Memory B cell (primary cell): Measurements from ENCODE around the gene BRMS1.

ENCODE experiments used
- ATAC-seq: fragments of 150-1000 bp; cut with Tn5 transposase; 2 replicates; pipeline ENCODE4 v1.10.0; 2021; ENCODE audit warnings: low read depth, mild to moderate bottlenecking, moderate library complexity
- DNase-seq, 2 donors: peaks; one replicate each; pipeline ENCODE4 v3.0.0; 2022; ENCODE audit warnings: low spot score in 2 of 2
- H3K27ac Mint-ChIP-seq: one replicate; pipeline ENCODE4 v1.8.0; 2022; ENCODE audit warnings: mild to moderate bottlenecking, moderate library complexity, mixed read lengths
- H3K27me3 Mint-ChIP-seq: one replicate; pipeline ENCODE4 v1.8.0; 2022; ENCODE audit warnings: mixed read lengths
- H3K36me3 Mint-ChIP-seq: one replicate; pipeline ENCODE4 v1.8.0; 2022; ENCODE audit warnings: mild to moderate bottlenecking, mixed read lengths
- H3K4me1 Mint-ChIP-seq: one replicate; pipeline ENCODE4 v1.8.0; 2022; ENCODE audit warnings: mixed read lengths
- H3K4me3 Mint-ChIP-seq: one replicate; pipeline ENCODE4 v1.8.0; 2022; ENCODE audit warnings: mild to moderate bottlenecking, moderate library complexity, mixed read lengths
- H3K9me3 Mint-ChIP-seq: one replicate; pipeline ENCODE4 v1.8.0; 2022; ENCODE audit warnings: mixed read lengths

BRMS1 gene

GRCh38 chr11:66299186-66299585 lies 45.7 kb downstream of the BRMS1 start:
- Mint-ChIP-seq H3K9me3 (no peaks in the 10 kb centered on the region), H3K4me1 (no peaks in the 10 kb centered on the region), H3K27ac (no peak overlapping the region), H3K27me3 (peaks cover 6% of the 10 kb centered on the region), H3K4me3 (no peak overlapping the region), H3K36me3 (no peaks in the 10 kb centered on the region)
- no peak for DNase-seq
- ATAC-seq = no peak

GRCh38 chr11:66297610-66298009 lies 47.3 kb downstream of the BRMS1 start:
- DNase-seq (no peak), ATAC-seq (no peak)
- Mint-ChIP-seq H3K36me3 (no peaks in the 10 kb centered on the region), H3K27ac (no peak overlapping the region), H3K9me3 (no peaks in the 10 kb centered on the region), H3K4me1 (peaks cover 4% of the 10 kb centered on the region), H3K27me3 (peaks cover 14% of the 10 kb centered on the region), H3K4me3 (no peak overlapping the region)

DNA sequence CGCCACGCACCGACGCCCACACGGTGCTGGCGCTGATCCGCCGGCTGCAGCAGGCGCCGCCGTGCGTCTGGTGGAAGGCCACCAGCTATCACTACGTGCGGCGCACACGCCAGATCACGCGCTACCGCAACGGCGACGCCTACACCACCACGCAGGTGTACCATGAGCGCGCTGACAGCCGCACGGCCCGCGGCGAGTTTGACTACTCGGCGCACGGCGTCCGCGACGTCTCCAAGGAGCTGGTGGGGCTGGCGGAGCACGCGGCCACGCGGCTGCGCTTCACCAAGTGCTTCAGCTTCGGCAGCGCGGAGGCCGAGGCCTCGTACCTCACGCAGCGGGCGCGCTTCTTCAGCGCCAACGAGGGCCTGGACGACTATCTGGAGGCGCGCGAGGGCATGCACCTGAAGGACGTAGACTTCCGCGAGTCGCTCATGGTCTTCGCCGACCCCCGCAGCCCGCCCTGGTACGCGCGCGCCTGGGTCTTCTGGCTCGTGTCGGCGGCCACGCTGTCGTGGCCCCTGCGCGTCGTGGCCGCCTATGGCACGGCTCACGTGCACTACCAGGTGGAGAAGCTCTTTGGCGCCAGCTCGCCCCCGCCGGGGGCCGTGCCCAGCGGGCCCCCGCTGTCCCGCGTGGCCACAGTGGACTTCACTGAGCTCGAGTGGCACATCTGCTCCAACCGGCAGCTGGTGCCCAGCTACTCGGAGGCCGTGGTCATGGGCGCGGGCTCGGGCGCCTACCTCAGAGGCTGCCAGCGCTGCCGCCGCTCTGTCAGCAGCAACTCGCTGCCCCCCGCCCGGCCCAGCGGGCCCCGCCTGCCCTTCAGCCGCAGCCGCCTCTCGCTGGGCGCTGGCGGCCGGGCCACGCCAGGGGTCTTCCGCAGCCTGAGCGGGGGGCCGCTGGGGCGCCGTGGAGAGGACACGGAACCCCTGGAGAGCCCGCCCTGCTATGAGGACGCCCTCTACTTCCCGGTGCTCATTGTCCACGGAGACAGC lies 50.0 kb downstream of the BRMS1 start:
- DNase-seq (no peak), ATAC-seq (no peak)
- Mint-ChIP-seq H3K4me3 (no peak overlapping the region), H3K4me1 (peaks cover 12% of the 10 kb centered on the region), H3K27ac (no peak overlapping the region), H3K27me3 (peaks cover 18% of the 10 kb centered on the region), H3K9me3 (no peaks in the 10 kb centered on the region), H3K36me3 (no peaks in the 10 kb centered on the region)

DNA sequence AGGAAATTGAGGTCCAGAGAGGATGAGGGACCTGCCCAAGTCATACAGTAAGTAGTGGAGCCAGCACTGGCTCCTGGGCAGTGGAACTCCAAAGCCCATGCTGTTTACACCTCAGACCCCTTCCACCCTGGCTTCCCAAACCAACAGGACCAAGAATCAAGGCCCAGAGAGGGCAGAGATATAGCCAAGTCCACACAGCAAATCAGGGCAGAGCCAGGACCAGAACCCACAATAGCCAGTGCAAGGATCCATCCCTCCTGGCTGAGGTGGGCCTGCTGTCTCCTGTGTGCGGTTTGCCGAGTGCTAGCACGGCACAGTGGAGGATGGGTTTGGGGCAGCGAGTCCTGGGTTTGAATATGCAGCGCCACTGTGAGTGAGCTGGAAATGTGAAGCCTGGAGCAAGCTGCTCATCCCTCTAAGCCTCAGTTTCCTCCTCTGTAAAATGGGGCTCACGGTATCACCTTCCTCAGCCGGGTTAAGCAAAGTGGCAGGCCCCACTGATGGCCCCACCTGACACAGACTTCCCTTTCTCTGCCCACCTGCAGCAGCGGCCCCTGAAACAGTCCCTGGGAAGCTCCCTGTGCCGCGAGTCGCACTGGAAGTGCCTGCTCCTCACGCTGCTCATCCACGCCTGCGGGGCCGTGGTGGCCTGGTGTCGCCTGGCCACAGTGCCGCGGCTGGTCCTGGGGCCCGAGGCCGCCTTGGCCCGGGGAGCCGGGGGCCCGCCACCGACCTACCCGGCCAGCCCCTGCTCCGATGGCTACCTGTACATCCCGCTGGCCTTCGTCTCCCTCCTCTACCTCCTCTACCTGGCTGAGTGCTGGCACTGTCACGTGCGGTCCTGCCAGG lies 50.9 kb downstream of the BRMS1 start:
- Mint-ChIP-seq H3K4me1 (peaks cover 20% of the 10 kb centered on the region), H3K27me3 (peaks cover 18% of the 10 kb centered on the region), H3K36me3 (no peaks in the 10 kb centered on the region), H3K9me3 (no peaks in the 10 kb centered on the region), H3K27ac (no peak overlapping the region), H3K4me3 (no peak overlapping the region)
- no peak for DNase-seq
- ATAC-seq = no peak

DNA sequence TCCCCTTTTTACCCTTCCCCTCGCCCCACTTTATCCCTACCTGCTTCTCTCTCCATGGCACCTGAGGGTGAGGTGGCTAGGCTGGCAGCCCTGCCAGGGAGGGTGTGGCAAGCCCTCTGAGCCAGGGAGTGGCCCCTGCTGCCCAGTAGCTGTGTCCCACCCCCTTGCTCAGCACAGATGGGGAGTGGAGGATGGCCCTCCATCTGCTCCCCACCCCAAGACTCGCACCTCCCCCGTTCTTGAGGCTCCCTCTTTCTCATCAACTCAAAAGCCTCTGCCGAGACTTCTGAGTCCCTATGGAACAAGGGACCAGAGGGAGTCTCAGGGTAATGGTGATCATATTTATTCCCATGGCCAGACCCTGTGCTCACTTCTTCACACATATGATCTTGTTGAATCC lies 51.6 kb downstream of the BRMS1 start:
- Mint-ChIP-seq H3K27me3 (peaks cover 18% of the 10 kb centered on the region), H3K4me3 (peak overlapping the region; percentile 1), H3K36me3 (no peaks in the 10 kb centered on the region), H3K9me3 (no peaks in the 10 kb centered on the region), H3K27ac (no peak overlapping the region), H3K4me1 (peaks cover 22% of the 10 kb centered on the region)
- DNase-seq (no peak), ATAC-seq (no peak)

DNA sequence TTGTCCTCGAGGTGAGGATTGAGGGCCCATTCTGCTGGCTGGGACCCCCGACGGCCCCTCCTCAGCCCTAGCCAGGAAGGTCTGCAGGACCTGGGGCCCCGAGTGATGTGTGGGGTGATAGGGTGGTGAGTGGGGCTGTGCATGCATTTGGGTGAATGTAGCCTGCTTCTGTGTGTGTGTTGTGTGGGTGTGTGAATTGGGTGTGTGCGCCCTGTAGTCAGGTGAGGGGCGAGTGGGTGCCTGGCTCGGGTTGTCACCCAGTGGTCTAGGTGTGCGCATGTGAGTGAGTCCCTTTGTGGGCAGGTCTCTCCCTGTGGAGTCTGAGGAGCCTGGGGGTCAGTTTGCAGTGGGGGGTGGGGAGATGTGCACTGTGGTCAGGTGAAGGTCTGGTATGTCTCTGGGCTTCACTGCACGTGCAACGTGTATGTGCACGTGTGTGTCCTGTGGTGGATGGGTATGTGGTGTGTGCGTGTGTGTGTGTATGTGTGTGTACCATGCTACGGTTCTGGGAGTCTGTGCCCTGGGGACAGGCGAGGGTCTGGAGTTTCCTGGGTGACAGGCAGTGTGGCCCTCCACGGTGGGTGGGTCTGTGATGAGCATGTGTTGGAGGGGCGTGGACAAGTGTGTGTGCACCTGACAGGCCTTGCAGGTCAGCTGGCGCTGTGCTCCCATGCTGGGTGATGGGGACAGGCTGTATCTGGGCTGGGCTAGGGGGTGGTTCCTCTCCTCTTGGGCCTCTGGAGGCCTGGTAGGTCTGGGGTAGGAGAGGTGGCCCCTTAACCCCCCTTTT lies 52.2 kb downstream of the BRMS1 start:
- H3K4me3 Mint-ChIP-seq = peak overlapping the region; percentile 51
- H3K27ac Mint-ChIP-seq = no peak overlapping the region
- H3K36me3 Mint-ChIP-seq = no peaks in the 10 kb centered on the region
- peaks cover 23% of the 10 kb centered on the region for H3K4me1 Mint-ChIP-seq
- peaks cover 18% of the 10 kb centered on the region for H3K27me3 Mint-ChIP-seq
- no peak for DNase-seq
- no peak for ATAC-seq
- H3K9me3 Mint-ChIP-seq = no peaks in the 10 kb centered on the region

DNA sequence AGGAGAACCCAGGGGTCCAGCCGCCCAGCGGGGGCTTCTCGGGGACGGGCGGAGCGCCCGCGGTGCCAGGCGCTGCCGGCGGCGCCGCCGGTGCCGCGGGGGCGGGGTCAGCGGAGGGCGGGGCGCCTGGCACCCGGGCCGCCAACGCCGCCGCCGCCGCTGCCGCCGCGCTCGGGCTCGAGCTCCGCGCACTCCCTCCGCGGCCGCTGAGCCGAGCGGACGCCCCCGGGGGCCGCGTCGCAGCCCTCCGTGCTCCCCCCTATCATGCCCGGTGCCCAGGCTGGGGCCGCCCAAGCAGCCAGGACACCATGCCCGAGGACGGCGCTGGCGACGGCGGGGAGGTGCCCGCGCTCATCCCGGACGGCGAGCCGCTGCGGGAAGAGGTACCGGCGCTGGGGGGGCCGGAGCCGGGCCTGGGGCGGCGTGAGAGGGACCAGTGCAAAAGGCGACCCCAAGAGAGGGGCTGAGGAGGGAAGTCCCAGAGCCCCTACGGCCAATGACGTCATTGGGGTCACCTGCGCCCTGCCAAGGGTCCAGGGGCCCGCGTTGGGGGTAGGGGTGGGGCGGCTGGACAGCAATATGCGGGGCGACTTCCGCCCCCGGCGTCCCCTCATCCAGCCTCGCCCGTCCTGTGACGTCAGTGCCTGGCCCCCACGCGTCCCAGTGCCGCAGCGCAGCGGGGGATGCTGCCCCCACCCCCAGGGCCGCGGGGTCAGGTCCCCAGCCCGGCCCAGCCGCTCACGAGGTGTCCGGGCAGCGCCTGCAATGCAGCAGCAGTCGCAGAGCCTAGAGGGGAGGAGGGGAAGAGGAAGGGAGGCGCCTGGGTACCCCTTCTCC lies 53.0 kb downstream of the BRMS1 start, which contains the start of gene TMEM151A:
Gene TMEM151A (plus strand): TSS at position 189 of the 837 bp plus-strand sequence. CDS start 120 bp downstream, at position 309.
- peaks cover 26% of the 10 kb centered on the region for H3K4me1 Mint-ChIP-seq
- peak within 1 kb of the TSS; percentile 60 for H3K4me3 Mint-ChIP-seq
- H3K36me3 Mint-ChIP-seq = no peaks in the 10 kb centered on the region
- H3K27ac Mint-ChIP-seq = no peak within 1 kb of the TSS
- DNase-seq (no peak), ATAC-seq (no peak)
- H3K27me3 Mint-ChIP-seq = peaks cover 18% of the 10 kb centered on the region
- no peaks in the 10 kb centered on the region for H3K9me3 Mint-ChIP-seq

DNA sequence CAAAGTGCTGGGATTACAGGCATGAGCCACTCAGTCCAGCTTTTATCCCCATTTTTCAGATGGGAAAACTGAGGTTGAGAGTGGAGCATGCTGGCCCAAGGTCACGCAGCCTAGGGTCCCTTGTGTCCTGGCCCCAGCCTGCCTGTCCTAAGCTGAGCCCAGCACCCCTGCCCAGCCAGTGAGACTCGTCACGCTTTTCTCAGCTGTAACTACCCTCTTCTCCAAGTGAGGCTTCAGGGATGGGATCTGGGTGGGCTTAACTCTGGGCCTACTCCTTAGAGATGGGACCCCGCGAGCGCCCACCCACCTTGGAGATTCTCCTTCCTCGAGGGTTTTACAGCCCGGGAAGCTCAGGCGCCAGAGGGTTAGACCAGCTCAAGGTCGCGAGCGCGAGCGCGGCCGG lies 53.6 kb downstream of the BRMS1 start:
- Mint-ChIP-seq H3K4me3 (peak overlapping the region; percentile 60), H3K4me1 (peaks cover 26% of the 10 kb centered on the region), H3K36me3 (no peaks in the 10 kb centered on the region), H3K9me3 (no peaks in the 10 kb centered on the region), H3K27me3 (peaks cover 17% of the 10 kb centered on the region), H3K27ac (no peak overlapping the region)
- ATAC-seq (no peak), DNase-seq (no peak)

GRCh38 chr11:66290330-66290621 lies 54.6 kb downstream of the BRMS1 start:
- Mint-ChIP-seq H3K36me3 (no peaks in the 10 kb centered on the region), H3K4me3 (peak overlapping the region; percentile 92), H3K27me3 (peaks cover 14% of the 10 kb centered on the region), H3K27ac (peak overlapping the region; percentile 41), H3K4me1 (peaks cover 28% of the 10 kb centered on the region), H3K9me3 (no peaks in the 10 kb centered on the region)
- ATAC-seq (no peak), DNase-seq (no peak)

- Mint-ChIP-seq H3K9me3 (no peaks in the 10 kb centered on the region), H3K4me3 (peak overlapping the region; percentile 92), H3K4me1 (peaks cover 28% of the 10 kb centered on the region), H3K27ac (peak overlapping the region; percentile 84), H3K36me3 (no peaks in the 10 kb centered on the region), H3K27me3 (peaks cover 14% of the 10 kb centered on the region)
- peak; percentile 29 for ATAC-seq
- DNase-seq = no peak
These were observed 55.2 kb downstream of the BRMS1 start for GRCh38 chr11:66289548-66290329.

DNA sequence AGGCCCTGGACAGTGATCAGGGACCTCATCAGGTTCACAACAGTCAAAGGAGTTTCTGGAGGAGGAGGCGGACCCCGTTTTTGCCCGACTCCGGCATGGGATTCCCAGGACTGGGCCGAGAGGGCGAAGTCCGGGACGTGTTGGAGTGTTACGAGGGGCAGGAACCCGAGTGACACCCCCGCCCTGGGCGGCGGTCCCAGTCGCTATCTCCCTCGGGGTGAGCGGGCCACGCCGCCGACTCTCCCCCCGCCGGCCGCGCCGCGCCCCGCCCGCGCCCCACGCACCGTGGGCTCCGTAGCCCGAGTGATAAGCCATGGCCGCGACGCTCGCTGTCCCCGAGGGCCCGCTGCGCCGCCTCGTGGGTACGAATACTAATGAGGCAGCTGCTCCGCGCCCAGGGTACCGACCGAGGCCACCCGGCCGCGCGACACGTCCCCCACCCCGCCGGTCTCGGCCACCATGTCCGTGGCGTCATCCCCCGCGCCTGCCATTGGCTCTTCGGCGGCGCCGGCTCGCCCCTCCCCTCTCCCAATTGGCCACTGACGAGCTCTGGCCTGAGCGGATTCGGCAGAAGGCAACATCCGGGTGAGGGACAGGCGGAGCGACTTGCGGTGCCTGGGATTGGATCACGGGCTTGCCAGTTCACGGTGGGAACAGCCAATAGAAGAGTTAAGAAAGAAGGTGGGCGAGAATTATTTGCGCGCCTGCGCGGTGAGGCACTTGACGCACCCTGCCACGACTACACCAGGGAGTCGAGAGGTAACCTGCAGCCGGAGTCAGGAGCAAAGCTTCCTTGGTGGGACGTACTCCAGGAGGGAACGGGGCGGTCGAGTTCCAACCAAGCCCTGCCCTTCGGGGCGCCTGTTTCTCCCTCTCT lies 56.0 kb downstream of the BRMS1 start, which contains the start of gene YIF1A:
Gene YIF1A (minus strand): TSS at position 473 of the 877 bp plus-strand sequence. CDS start 158 bp downstream, at position 315.
- peak within 1 kb of the TSS; percentile 92 for H3K4me3 Mint-ChIP-seq
- ATAC-seq = peak; percentile 88
- H3K9me3 Mint-ChIP-seq = no peaks in the 10 kb centered on the region

More for the DNA sequence above, 56.0 kb downstream of the BRMS1 start, which contains the start of gene YIF1A:
- Mint-ChIP-seq H3K4me1 (peaks cover 30% of the 10 kb centered on the region), H3K27ac (peak within 1 kb of the TSS; percentile 84), H3K27me3 (peaks cover 12% of the 10 kb centered on the region), H3K36me3 (no peaks in the 10 kb centered on the region)
- DNase-seq = peak; percentile 90 to 97
